ENCODE data around the gene SLN.

Gene SLN

DNA sequence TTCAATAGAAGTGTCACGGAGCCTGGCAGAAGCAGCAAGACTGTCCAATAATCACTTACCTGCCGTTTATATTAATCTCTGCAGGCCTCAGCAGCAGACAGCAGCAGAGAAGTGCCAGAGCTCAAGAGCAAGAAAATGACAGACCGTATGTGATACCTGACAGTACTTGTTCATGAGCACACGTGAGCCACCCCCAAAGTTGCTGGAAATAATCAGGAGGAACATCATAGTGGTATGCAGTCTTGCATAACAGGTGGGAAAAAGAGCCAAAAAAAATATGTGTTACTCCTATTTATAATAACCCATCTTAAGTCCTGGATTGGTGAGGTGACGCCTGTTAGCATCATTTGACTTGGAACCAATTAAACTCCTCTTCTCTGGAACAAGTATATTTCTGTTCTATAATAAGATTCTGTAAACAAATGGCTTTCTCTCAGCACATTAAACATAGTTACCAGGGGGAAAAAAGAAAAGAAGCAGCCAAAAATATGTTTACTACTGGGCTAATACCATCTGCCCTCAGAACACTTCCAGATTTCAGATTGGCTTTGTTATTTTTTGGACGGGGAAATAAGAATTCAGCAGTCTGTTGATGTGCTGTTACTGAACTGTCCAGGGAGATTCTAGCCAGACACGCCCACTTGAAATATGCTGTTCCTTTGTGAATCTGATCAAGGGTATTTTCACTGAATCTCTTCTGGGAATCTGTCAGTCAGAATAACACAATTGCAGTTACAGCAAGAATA is 7.9 kb upstream of the SLN start:
- no peak for DNase-seq

DNA sequence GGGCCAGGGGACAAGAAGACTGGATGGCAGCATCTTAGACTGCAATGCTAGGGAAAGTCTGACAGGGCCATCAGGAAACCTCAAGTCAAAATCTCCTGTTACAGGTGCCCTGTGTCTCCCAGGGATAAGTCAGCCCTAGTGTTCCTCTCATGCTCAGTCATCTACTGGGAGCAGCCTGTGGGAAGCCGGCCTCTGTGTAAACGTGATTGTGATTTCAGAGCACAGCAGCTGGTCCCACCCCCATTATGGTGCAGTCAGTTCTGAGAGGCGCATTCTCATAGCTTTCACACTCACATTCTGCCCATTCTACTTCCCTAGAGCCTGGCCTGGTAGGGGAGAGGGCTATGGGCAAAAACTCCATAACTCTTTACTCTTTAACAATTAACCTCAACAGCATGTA is 7.2 kb upstream of the SLN start:
- peak in 1 of 51 donors; percentile 24 for DNase-seq

DNA sequence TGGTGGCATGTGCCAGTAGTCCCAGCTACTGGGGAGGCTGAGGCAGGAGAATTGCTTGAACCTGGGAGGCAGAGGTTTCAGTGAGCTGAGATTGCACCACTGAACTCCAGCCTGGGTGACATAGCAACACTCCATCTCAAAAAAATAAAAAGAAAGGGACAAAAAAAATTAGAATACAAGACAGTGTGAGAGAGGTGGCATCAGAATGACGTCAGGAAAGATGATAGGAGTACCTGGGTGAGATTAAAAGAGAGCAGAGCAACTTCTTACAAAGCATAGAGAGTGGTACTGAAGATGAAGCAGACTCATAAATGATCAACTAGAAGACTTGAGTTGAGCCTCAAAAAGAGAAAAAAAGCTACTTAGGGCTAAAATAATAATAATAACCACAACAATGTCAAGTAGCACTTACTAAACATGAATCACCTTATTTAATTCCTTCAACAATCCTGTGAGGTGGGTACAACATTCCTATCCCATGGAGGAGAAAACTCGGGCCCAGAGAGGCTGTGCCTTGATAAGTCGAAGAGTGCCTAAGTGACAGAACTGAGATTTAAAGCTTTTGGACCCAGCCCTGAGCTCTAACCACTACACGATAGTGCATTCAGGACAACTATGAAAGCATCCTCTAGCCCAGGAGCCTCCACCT is 5.2 kb upstream of the SLN start:
- no peak for DNase-seq

DNA sequence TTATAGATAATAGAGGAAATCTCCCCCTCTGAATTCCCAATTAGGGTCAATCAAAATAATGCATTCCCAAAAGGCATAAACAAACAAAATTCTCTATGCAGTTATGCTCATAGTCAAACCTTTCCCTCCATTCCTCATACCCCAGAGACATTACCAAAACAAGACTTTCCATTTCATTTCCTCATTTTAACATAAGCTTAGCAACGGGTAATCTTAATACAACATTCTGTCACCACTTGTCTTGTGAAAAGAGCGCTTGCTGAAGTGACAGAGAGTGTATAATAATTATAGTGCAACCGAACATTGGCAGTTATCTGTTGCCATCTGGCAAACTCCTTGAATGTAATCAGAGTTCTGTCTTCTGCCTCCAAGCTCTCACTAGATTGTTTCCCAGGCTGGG is 1.2 kb upstream of the SLN start:
- DNase-seq = no peak

DNA sequence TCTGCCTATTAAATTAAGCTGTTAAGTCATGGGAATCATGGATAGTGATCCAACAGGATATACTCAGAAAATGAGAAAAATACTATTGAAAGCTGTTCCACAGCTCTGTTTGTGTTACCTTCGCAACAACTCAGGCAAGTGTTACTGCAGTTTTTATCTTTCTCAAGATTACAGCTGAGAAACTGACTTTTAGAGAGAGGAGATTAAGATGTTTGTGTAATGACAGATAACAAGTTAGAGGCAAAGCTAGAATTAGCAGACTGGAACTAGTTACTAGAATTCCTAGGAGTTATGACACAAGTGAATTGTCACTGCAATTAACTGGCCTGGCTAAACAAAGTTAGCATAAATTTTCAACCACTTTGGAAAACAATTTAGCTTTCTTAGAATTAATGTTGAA is 1.6 kb downstream of the SLN start:
- DNase-seq = no peak

DNA sequence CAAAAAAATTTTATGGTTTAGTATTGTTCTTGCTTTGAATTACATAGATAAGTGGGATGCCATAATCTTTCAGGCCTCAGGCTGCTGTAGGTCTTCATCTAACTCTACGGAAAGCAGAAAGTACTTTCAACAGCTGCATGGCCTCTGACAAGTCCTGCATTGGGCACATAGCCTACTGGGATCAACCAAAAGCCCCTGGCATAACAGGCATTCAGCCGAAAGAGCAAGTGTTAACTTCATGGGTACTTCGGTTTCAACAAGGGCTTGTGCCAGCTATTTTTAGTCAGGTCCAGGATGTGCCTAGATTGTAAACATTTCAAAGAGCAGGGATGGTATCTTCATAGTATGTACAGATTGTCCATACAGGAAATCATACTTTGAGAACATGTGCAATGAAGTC is 3.1 kb downstream of the SLN start:
- no peak for DNase-seq

DNA sequence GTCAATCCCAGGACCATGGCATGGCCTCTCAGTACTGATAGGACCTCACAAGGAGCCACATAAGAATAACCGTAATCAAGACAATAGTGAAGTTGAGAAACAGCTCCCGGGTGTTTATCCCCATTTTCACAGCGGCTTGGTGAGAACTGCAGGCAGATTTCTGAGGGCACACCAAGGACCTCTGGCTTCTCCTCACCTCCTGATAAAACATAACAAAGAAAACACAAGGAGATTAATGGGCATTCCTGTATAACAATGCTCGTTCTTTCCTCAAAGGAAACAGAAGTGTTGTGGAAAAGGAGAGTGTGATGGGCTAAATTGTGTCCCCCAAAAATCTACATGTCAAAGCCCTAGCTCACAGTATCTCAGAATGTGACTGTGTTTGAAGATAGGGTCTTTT is 4.0 kb downstream of the SLN start:
- no peak for DNase-seq

DNA sequence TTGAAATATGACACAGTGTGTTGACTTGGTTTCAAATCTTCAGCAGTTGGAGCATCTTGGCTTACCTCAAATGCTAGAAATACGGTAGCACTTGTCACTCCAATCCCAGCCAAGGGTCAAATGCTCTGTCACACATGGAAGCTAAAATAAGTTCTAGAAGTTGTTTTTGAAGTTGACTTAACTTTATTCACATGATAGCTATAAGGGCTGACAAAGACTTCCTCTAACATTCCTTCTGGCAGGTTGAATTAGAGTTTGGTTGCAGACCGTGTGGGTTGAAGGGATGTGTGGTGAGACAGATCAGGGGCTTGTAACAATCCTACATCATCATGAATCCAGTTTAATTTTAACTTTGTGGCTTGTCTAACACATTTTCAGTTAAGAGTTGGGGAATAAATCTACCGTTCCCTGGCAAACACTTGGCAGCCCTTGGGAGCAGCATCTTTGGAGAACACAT is 4.6 kb downstream of the SLN start:
- DNase-seq = peak in 1 of 51 donors; percentile 14

DNA sequence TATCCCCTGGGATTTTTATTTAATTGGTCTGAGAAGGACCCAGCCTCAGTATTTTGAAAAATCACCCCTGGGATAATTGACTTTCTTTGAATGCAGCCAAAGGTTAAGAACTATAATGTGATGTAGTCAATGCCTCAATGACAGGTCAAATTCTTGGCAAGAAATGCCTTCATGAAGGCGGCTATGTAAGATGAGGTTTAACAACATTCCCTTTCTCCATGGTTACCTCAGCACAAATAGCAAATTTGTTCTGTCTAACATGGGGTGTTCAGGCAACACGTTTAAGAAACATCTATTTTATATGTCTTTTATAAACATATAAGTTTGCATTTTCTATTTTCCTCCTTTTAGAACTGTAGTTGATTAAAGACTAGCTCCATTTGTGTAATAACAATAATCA is 5.3 kb downstream of the SLN start:
- DNase-seq = no peak

DNA sequence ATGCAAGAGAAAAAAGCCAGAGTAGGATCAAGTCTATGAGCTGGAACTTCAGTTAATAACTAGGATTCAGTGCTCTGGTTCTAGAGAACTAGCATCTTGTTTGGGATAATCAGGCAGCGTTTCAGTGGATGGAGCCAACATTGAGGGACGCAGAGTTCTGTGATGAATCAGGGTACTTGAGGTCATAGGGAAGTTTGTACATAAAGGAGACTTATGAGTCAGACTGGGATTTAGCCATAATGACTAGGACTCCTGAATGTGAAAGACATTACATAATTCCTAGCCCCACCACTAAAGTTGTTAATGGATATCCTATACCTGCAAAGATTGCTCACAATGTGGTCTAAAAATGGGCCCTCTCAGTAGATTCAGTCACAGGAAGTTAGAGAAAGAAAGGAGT is 6.8 kb downstream of the SLN start:
- DNase-seq = no peak

DNA sequence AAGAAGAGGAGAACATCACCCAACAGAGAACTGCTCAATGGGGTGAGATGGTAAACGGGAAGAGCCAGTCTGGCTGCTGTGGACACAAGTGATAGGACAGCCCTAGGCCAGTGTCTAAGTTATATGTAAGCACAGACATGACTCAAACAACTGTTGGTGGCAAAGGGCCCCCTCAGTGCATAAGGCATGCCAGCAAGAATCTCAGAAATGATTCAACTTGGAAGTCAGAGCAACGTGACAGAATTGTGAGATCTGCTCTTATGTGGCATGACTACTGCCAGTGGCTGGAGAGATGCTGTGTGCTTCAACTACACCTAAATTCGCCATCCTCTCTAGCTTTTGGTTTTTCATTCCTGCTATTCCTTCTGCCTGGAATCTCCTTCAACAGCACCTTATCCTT is 7.4 kb downstream of the SLN start:
- DNase-seq = no peak

DNA sequence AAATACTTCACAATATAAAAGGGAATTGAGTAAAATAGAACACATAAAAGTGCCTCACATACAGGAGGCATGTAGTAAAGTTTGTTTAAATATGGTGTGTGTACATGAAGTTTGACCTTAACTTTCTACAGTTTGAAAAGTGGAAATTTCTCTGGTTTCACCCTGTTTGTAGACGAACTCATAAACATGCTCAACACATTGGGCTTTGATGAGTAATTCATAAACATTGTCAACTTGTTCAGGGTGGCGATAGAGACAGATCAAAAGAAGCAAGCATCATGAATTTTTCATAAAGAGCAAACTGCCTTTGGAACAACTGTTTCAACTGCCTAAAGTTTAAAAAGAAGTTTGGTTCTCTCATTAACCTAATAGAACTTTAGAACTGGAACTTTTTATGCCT is 9.1 kb downstream of the SLN start:
- DNase-seq = no peak

DNA sequence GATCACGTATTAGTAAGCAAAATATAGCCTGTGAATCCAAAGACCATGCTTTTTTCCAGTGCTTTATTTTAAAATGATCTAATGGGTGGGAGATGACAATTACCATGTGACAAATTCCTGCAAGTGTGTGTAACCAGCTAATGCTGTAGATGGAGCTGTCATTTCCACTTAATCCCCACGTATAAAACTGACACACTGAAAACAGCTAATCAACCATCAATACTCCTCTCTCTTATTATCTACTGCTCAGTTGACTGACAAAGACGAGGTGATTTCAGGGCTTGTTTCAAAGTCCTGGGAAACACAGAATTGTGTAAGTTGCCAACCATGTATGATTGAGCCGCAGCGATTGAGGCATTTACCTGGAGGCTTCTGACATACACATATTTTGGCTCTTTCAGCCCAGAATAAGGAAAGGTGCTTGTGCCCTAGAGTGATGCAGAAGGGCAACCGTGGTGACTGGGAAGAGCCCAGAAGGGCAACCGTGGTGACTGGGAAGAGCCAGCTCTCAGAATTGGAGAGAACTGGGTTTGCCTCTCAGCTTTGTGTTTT is 9.7 kb downstream of the SLN start:
- no peak for DNase-seq

DNA sequence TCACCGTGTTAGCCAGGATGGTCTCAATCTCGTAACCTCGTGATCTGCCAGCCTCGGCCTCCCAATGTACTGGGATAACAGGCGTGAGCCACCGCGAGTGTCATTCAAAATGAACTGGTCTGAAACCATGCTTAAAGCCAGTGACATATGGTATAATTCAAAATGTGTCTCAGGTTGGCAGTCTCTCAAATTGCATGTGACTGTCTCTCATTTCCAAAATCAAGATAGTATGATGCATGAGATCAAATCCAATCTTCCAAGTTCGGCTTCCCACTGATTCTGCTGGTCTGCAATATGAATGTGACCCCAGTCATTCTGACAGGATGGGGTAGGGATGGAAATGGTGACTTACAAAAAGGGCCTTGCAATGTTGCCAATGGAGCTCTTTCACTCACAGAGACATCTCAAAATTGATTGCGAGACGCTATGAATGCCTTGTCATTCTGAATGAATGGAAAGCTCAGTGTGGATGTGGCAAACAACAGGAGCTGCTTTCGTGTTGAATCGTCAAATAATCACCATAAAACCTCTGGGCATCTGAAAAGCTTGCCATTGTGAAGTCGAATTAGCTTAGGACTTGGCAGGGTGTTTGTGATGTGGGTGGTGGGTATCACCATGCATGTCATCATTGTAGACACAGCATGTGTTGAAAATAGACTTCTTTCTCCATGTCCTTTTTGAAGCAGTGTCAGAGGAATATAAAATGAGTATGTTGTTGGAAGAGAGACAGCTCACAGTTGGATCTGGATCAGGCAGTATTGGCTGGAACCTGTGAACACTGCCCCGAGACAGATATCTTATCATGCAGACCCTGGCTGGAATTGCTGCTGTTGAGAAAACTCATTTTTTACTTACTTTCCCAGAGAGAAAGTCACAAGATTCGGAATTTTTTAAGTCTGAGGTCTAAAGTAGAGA is 12.2 kb downstream of the SLN start:
- no peak for DNase-seq

DNA sequence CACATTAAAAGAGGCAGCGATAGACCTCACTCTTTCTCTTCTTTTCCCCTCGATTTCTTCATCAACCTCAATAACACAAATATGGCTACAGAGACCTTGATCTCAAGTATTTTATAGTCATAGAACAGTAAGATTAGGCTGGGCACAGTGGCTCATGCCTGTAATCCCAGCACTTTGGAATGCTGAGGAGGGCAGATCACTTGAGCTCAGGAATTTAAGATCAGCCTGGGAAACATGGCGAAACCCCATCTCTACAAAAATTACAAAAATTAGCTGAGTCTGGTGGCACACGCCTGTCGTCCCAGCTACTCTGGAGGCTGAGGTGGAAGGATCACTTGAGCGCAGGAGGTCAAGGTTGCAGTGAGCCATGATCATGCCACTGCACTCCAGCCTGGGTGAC is 14.6 kb downstream of the SLN start:
- no peak for DNase-seq

DNA sequence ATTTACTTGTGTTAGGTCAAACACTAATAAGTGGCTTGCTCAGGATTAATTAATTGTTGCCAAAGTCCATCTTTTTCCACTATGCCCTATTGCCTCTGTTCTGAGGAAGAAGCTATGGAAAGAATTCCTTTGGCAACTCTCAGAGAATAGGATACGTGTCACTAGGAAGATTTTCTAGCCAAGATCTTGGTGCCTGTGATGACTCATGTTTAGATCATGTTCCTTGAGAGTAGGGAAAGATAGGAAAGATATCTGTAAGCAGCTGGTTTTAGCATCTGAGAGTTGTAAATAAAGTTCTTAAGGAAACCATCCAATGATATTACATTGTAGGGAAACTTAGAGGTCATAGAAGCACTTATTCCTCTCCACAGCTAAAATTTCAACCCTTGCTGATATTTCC is 15.7 kb downstream of the SLN start:
- DNase-seq = no peak

DNA sequence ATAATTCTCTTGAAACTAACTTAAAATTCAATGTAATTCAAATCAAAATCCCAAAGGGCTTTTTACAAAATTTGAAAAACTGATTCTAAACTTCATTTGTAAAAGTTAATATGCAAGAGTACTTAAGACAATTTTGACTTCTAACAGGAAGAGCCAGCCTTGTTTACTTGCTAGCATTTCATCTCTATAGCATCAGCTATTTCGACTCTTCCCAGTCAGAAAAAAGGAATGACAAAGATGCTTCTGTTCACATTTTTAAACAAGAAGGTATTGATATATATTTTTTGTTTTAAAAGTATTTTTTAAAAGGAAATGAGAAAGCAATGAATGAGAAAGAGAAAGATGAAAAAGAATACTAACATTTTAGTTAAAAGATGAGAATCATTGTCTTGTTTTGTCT is 16.4 kb downstream of the SLN start:
- no peak for DNase-seq

DNA sequence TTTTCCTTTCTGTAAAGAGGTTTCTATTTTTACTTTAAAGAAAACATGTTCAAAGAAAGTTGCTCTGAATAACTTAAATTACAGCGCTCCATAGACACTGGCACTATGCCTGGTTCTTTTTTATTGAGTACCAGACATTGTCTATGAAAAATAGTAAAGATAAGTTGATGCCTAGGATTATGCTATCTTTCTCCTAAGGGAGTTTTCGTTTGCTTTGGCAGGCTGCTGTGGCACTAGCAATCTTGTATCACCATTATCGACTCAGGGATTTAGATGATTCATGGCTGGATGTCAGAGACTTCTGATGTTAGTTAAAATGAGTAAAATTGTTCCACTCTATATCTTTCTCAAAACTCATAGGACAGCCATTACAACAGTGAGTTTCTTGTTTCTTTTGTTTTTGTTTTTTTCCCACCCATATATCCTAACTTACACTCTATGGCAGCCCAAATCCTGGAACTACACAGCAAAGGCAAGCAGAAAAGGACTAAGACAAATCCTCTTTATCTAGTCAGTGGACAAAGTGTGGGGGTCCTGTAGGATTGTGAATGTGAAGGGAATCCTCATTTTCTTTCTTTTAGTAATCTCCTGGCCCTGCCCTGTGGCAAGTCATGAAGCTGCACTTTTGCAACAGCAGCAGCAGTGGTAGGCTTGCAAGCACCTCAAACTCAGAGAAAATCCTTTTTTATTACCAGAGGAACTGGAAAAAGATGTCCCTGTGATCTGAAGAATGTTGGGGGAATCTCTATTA is 20.7 kb downstream of the SLN start:
- DNase-seq = no peak

DNA sequence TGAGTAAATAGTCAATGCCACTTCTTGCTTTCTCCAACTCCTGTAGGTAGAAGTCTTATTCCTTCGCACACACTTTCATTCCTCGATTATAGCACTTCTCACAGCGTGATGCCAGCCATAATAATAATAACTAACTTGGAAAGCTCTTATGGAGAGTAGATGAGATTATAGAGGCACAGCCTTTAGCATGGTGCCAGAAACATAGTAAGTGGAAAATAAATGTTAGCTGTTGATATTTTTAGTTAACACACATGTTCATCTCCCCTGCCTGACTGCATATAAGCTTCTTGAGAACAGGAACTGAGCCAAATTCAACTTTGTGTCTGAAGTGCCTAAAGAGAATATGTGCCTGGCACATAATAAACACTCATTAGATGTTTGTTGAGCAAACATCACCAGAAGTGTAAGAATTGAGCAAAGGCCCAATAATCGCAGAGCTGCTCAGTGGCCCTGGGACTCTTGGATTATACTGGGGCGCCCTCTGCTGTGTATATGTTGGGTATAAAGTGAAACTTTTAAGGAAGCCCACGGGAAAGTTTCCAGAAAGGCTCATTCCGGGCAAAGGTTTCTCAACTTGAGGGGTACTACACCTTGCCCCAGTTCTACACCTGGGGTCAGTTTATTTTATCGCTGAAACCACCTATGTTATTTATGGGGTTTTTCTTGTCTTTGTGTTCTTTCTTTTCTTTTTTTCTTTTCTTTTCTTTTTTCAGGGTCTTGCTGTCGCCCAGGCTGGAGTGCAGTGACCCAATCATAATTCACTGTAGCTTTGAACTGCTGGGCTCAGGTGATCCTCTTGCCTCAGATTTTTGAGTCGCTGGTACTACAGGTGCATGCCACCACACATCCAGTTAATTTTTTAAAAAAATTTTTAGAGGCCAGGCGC is 22.3 kb downstream of the SLN start:
- peak in 41 of 51 donors; percentile 2 to 82 (median 37) for DNase-seq

DNA sequence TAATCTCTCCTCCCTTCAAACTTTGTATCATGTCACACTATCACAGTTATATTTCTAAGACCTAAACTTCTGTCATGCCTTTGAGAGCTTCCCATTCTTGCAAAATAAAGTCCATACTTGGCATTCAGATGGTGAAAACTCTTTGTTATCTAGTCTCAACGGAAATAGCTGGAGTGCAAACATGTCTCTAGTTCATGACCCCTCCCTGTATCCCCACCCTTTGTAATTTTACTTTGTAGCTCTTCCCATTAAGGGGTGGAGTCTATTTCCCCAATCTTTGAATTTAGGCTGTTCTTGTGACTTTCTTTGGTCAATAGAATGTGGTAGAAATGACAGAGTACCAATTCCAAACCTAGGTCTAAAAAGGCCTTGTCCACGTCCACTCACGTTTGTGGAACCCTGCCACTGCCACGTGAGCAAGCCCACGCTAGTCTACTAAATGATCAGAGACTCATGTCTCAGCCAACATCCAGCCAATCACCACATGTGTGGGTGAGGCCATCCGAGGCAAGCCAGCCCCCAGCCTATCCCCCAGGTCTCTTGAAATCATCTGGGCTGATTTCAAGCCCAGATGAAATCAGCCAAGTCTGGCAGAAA is 23.4 kb downstream of the SLN start:
- DNase-seq = no peak
